DMS153 treated with DMSO at 0.1 percent for 48 hours (cell line): ENCODE results near the gene ANKRD39.
A peak's percentile ranks its signal among the peaks of the same experiment; 100 is the strongest.
"Not testable (repeated sequence)": the region's sequence is repeated elsewhere in the genome, so short reads cannot be mapped to it uniquely, and the experiment has no call there.

Source experiments
- DNase-seq: peaks from one replicate; lab custom pipeline; 2025; ENCODE audit not compliant: unreplicated experiment; lab: John Stamatoyannopoulos, UW

ANKRD39 gene

GRCh38 chr2:96857667-96858372, at the start of gene ANKRD39:
Gene ANKRD39, minus strand, starts transcription at chr2:96858016. Its CDS starts 29 bp downstream, at chr2:96857987.
- DNase-seq: peak; percentile 96

GRCh38 chr2:96906729-96907114, 48.9 kb upstream of the ANKRD39 start:
- no peak for DNase-seq

GRCh38 chr2:96903815-96904214, 46.0 kb upstream of the ANKRD39 start:
- no peak for DNase-seq

GRCh38 chr2:96903318-96903717, 45.5 kb upstream of the ANKRD39 start:
- DNase-seq: no peak

GRCh38 chr2:96900237-96900636, 42.4 kb upstream of the ANKRD39 start:
- DNase-seq: no peak

GRCh38 chr2:96899413-96899741, 41.6 kb upstream of the ANKRD39 start:
- DNase-seq: no peak

GRCh38 chr2:96898641-96899412, 41.0 kb upstream of the ANKRD39 start:
- DNase-seq: no peak

GRCh38 chr2:96898135-96898505, 40.3 kb upstream of the ANKRD39 start:
- DNase-seq: no peak

- no peak for DNase-seq
Observed at GRCh38 chr2:96897491-96898134, 39.8 kb upstream of the ANKRD39 start.

- DNase-seq: peak; percentile 78
Observed at GRCh38 chr2:96895746-96896651, 38.2 kb upstream of the ANKRD39 start.

GRCh38 chr2:96895032-96895745, 37.4 kb upstream of the ANKRD39 start:
- peak; percentile 78 for DNase-seq

GRCh38 chr2:96894151-96894531, 36.3 kb upstream of the ANKRD39 start:
- DNase-seq: no peak

GRCh38 chr2:96893289-96894150, 35.7 kb upstream of the ANKRD39 start:
- DNase-seq: no peak

GRCh38 chr2:96891591-96892333, 33.9 kb upstream of the ANKRD39 start:
- DNase-seq: peak; percentile 47

GRCh38 chr2:96890726-96891385, 33.0 kb upstream of the ANKRD39 start:
- DNase-seq: no peak

GRCh38 chr2:96890252-96890651, 32.4 kb upstream of the ANKRD39 start:
- no peak for DNase-seq

- not testable (repeated sequence) for DNase-seq
Observed at GRCh38 chr2:96889502-96889901, 31.7 kb upstream of the ANKRD39 start.
